Right hindlimb (tissue), 1 donor: ENCODE measurements around the gene LIPC.
"Not testable (repeated sequence)": the region's sequence is repeated elsewhere in the genome, so short reads cannot be mapped to it uniquely, and the experiment has no call there.

ENCODE experiments used
- DNase-seq: peaks from one replicate; pipeline ENCODE4 v3.0.0-alpha.2; 2018

LIPC gene

GRCh38 chr15:58594898-58595297 is 163.1 kb downstream of the LIPC start:
- no peak for DNase-seq

GRCh38 chr15:58595516-58596263 is 163.9 kb downstream of the LIPC start:
- DNase-seq, result no peak

DNA sequence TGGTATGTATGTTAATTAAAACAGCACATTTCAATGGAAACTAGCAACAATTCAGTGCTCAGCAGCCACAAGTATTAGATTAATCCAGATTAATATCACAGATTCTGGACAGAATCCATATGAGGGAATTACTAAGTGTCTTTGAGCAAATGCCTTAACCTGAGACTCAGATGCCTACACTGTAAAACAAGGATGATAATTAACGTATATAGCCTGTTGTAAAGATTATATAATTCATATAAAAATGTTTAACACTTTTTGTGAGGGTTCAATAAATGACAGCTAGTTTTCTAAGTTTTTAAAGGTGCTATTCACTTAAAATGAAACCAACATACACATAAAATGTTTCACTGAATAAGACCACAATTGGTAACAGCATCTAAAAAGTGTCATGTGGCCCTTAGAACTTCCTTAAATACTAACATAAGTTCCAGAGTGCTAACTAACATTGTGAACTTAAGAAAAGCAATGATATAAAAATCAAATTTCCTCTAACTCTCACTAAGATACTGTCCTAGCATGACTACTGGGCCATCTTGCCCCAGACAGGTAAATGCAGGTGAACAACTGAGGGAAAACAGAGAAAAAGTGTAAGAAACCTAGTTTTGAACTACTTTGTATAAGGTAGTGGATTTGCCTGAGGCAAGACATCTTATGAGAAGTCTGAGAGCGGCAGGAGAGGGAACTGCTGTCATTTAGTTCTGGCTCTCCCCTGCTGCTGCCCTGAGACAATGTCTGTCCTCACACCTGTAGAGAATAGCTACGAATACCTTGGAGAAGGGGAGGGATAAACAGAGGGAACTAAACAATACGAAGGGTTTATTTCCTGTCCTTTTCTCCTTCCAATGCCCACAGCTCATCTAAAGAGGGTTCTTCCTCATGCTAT is 166.4 kb downstream of the LIPC start:
- no peak for DNase-seq

DNA sequence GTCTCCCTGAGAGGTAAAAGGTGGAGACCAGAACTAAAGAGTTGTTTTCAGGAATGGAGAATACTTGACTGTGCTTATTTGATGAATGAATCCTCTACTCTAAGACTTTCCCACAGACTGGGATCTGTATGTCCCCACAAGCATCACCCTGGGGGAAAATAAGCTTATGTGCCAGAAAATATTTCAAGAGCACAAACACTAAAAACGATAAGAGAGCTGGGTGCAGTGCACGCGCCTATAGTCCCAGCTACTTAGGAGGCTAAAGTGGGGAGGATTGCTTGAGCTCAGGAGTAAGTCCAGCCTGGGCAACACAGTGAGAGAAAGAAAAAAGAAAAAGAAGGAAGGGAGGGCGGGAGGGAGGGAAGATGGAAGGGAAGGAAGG is 167.0 kb downstream of the LIPC start:
- DNase-seq, result no peak

- DNase-seq, result no peak
Measured at GRCh38 chr15:58602823-58603222, 171.0 kb downstream of the LIPC start.

GRCh38 chr15:58603927-58604326 is 172.1 kb downstream of the LIPC start:
- not testable (repeated sequence) for DNase-seq

GRCh38 chr15:58604455-58604923 is 172.7 kb downstream of the LIPC start:
- DNase-seq, result no peak

- DNase-seq, result no peak
Measured at GRCh38 chr15:58605931-58606530, 174.2 kb downstream of the LIPC start.

DNA sequence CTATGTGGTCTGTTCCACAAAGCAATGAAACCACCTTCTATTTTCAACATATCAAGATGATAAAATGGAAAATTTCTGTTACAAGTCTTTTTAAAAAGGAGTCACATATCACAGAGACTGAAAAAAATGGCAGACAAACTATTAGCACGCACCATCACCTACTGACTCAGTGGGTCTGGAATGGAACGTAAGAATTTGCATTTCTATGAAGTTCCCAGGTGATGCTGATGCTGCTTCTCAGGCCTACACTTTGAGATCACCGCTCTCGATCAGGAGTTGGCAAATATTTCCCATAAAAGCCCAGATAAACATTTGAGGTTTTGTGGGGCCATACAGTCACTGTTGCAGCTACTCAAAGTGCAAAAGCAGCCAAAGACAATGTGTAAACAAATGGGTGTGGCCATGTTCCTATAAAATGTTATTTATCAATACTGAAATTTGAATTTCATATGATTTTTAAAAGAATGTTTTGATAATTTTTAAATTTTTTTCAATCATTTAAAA is 174.8 kb downstream of the LIPC start:
- DNase-seq, result no peak

DNA sequence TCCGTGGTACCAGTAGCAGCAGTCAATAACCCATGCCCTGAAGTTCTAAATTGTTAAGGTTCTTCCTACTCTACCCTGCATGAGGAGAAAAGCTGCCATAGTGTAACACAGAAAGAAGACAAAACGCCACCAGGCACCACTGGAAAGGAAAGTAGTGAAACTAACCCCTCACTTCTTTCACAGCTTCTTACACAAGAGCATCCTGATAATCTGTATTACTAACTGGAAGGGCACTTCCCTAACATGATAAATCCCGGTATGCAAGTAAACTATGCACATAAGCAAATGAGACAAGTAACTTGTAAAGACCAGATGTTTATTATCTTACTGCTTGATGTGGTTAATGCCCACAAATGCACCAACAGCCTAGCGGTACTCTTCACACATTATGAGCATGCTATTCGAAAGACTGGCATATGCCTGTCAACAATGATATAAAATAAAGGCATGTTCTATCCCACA is 176.4 kb downstream of the LIPC start:
- no peak for DNase-seq

- no peak for DNase-seq
Measured at GRCh38 chr15:58608711-58609110, 176.9 kb downstream of the LIPC start.

DNA sequence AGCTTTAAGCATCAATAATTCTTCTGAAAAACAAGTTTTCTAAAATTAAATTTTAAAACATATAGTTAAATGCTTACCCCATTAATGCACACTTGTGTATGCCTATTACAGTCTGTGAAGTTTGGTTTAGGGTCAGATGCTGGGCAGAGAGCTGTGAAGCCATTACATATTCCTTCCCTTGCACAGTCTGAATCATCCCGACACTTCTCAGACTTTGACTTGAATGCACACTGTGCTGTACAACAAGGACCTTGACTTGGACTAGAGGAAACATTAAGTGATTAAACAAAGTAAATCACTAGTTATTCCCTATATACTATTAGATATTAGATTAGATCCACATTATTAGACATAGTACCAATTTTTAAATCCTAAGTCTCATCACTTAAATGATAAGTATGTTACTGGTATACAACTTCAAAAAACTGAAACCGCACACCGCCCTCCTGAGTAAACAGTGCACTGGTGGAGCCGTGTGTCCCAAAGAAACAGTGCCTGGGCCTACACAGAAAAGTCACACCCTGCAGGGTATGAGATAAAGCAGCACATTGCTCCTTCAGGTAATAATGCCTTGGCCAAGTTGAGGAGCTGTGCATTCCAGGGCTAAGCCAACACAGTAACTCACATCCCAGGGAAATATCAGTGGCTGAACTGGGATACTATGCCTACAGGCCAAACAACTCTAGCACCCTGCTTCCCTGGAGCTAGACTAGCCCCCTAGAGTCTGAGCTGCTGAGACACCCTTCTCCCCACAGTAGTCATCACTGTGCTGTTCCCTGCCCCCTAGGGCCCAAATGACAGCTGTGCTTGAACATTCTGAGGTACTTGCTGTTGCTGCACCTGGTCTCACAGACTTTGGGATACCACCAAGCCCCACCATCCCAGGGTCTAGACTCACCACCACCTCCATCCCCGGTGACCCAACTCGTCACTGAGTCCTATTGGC is 180.2 kb downstream of the LIPC start:
- DNase-seq, result no peak

GRCh38 chr15:58616171-58616570 is 184.4 kb downstream of the LIPC start:
- no peak for DNase-seq
